Measurements from ENCODE around the gene TMEM209. TPM values are rescaled to one million over a fixed set of nuclear protein-coding genes. Genes with fewer than 3 reads are reported as not detected.
"Not testable (repeated sequence)": the region's sequence is repeated elsewhere in the genome, so short reads cannot be mapped to it uniquely, and the experiment has no call there.

Gene TMEM209
- total RNA-seq, 2 donors from 2014 or later, result 7.3 to 8.8 TPM

GRCh38 chr7:130131964-130132875 lies 73.0 kb downstream of the TMEM209 start:
- H3K27ac ChIP-seq, result no peak overlapping the region
- no peaks in the 10 kb centered on the region for H3K9me3 ChIP-seq
- no peaks in the 10 kb centered on the region for H3K27me3 ChIP-seq
- H3K4me3 ChIP-seq, result no peak overlapping the region
- TF ChIP-seq CTCF (IDR thresholded peaks at IDR 0.05), result no peak
- peaks cover 53% of the 10 kb centered on the region for H3K36me3 ChIP-seq
- no peaks in the 10 kb centered on the region for H3K4me1 ChIP-seq
- no peak for DNase-seq (ENCODE audit: low spot score)

GRCh38 chr7:130131191-130131834 lies 73.9 kb downstream of the TMEM209 start:
- Histone ChIP-seq H3K36me3 (peaks cover 61% of the 10 kb centered on the region), H3K4me3 (no peak overlapping the region), H3K4me1 (no peaks in the 10 kb centered on the region), H3K9me3 (no peaks in the 10 kb centered on the region), H3K27ac (no peak overlapping the region), H3K27me3 (no peaks in the 10 kb centered on the region)
- DNase-seq (ENCODE audit: low spot score), result no peak
- no peak for TF ChIP-seq CTCF (IDR thresholded peaks at IDR 0.05)

DNA sequence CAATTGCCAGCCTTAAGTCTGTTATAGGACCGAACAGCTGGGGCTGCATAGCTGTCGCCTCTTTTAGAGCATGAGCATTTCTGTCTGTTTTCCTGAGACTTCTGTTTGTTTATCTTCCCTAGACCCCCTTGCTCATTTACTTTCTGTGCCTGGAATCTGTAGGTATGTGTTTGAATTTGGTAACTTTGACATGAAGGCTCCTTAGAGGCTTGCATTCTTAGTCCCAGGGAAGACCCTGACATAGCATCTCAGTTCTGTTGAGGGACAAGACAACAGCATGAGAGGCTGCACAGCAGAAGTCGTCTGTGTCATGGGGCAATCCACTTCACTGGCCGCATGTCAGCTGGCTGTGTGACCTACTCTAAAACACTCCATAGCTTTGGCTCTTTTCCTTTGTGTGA lies 76.2 kb downstream of the TMEM209 start:
- Histone ChIP-seq H3K27ac (no peak overlapping the region), H3K27me3 (no peaks in the 10 kb centered on the region), H3K4me3 (no peak overlapping the region), H3K9me3 (no peaks in the 10 kb centered on the region), H3K4me1 (no peaks in the 10 kb centered on the region), H3K36me3 (peaks cover 66% of the 10 kb centered on the region)
- DNase-seq (ENCODE audit: low spot score), result no peak
- no peak for TF ChIP-seq CTCF (IDR thresholded peaks at IDR 0.05)

GRCh38 chr7:130127821-130128317 lies 77.3 kb downstream of the TMEM209 start:
- Histone ChIP-seq H3K4me3 (no peak overlapping the region), H3K36me3 (peaks cover 64% of the 10 kb centered on the region), H3K9me3 (no peaks in the 10 kb centered on the region), H3K4me1 (no peaks in the 10 kb centered on the region), H3K27me3 (no peaks in the 10 kb centered on the region), H3K27ac (no peak overlapping the region)
- DNase-seq (ENCODE audit: low spot score), result no peak
- TF ChIP-seq CTCF (IDR thresholded peaks at IDR 0.05), result no peak

- DNase-seq (ENCODE audit: low spot score), result no peak
- TF ChIP-seq CTCF (IDR thresholded peaks at IDR 0.05), result no peak
- Histone ChIP-seq H3K4me1 (no peaks in the 10 kb centered on the region), H3K4me3 (no peak overlapping the region), H3K27me3 (no peaks in the 10 kb centered on the region), H3K27ac (no peak overlapping the region), H3K9me3 (no peaks in the 10 kb centered on the region), H3K36me3 (peaks cover 68% of the 10 kb centered on the region)
Measured at GRCh38 chr7:130127404-130127803, 77.8 kb downstream of the TMEM209 start.

DNA sequence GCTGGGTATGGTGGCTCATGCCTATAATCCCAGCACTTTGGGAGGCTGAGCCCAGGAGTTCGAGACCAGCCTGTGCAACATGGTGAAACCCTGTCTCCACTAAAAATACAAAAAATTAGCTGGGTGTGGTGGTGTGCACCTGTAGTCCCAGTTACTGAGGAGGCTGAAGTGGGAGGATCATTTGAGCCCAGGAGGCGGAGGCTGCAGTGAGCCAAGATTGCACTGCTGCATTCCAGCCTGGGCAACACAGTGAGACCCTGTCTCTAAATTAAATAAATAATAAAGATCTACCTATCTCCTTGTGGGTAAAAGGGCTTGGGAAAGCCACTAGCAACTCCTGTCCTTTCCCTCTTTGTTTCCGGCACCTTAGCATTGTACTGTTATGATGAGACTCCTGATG lies 78.4 kb downstream of the TMEM209 start:
- peaks cover 74% of the 10 kb centered on the region for H3K36me3 ChIP-seq
- H3K27ac ChIP-seq; DNase-seq (ENCODE audit: low spot score); H3K4me1 ChIP-seq; H3K9me3 ChIP-seq; H3K4me3 ChIP-seq; H3K27me3 ChIP-seq: not testable (repeated sequence)

Data from right atrium auricular region (tissue), 2 donors.